ENCODE results near the gene SPP2. TPM values are rescaled to one million over a fixed set of nuclear protein-coding genes. Genes with fewer than 3 reads are reported as not detected.

Gene SPP2
- total and polyA plus RNA-seq, 12 donors = 0.33 TPM; not detected in 11

DNA sequence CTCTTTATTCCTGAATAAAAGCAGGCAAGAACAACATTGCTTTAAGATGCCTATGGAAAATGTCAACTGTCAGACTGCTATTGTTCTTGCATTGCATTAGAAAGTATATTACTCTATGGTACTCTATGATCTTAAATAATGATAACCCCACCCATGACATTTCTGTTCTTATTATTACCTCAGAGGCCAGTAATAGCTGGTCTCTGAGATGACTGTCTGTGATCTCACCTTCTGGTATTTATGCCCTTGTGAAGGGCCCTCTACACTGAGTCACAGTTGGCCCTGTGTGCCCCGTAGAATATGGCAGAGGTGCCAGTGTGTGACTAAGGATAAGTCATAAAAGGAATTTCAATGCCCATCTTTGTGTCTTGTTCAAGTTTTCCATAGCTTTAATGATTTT is 61.0 kb downstream of the SPP2 start:
- Histone ChIP-seq H3K9me3 (replicated peaks in 1 of 3) (no peaks in the 10 kb centered on the region), H3K27ac (no peak overlapping the region), H3K4me3 (no peak overlapping the region), H3K4me1 (replicated peaks in 1 of 2) (no peaks in the 10 kb centered on the region), H3K27me3 (peaks cover 13% of the 10 kb centered on the region), H3K36me3 (replicated peaks in 1 of 2) (no peaks in the 10 kb centered on the region)
- peak in 5 of 7 donors; percentile 36 to 69 (median 46) for DNase-seq
- TF ChIP-seq POLR2A (IDR thresholded peaks at IDR 0.05) (no peak), CTCF (IDR thresholded peaks at IDR 0.05) (no peak)
- intact Hi-C loops (cut with DNase I) = no loop called here
- WGBS, 4 donors = 32 to 52% (median 44%) methylated on average over 1 of the region's 1 CpG

GRCh38 chr2:234116010-234116409 is 65.5 kb downstream of the SPP2 start:
- H3K9me3 ChIP-seq (replicated peaks in 1 of 3) = no peaks in the 10 kb centered on the region
- no peaks in the 10 kb centered on the region for H3K36me3 ChIP-seq (replicated peaks in 1 of 2)
- TF ChIP-seq CTCF (IDR thresholded peaks at IDR 0.05) (no peak), POLR2A (IDR thresholded peaks at IDR 0.05) (no peak)
- H3K27ac ChIP-seq = no peak overlapping the region
- intact Hi-C loops (cut with DNase I) = no loop called here
- no peak for DNase-seq
- 24 to 37% (median 33%) methylated on average over 4 of the region's 4 CpGs for WGBS, 4 donors
- peaks cover 13% of the 10 kb centered on the region for H3K27me3 ChIP-seq
- H3K4me3 ChIP-seq = no peak overlapping the region
- no peaks in the 10 kb centered on the region for H3K4me1 ChIP-seq (replicated peaks in 1 of 2)

DNA sequence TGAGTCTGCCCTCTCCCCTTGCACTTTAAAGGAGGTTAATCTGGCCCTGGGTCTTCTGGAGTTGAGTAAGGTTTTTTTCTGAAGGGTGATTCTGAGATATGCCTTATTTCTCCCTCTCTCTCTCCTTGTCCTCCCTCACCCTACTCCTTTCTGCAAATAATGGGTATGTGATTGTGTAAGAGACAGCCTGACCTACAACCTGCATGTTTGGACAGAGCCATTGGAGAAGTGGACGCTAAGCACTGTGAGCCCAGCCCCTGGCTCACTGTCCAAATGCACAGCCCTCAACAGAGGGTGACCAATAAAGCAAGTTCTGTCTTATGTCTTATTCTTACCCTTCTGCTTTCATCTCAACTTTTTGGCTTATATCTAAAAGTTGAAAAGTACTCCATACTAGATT is 71.5 kb downstream of the SPP2 start:
- Histone ChIP-seq H3K36me3 (replicated peaks in 1 of 2) (no peaks in the 10 kb centered on the region), H3K4me3 (no peak overlapping the region), H3K27ac (no peak overlapping the region), H3K4me1 (replicated peaks in 1 of 2) (no peaks in the 10 kb centered on the region), H3K9me3 (replicated peaks in 1 of 3) (no peaks in the 10 kb centered on the region), H3K27me3 (no peaks in the 10 kb centered on the region)
- no peak for TF ChIP-seq POLR2A (IDR thresholded peaks at IDR 0.05)
- no peak for TF ChIP-seq CTCF (IDR thresholded peaks at IDR 0.05)
- DNase-seq = no peak
- WGBS, 4 donors = 84 to 93% (median 88%) methylated on average over 1 of the region's 1 CpG
- intact Hi-C loops (cut with DNase I) = no loop called here

- Histone ChIP-seq H3K4me3 (no peak overlapping the region), H3K9me3 (replicated peaks in 1 of 3) (no peaks in the 10 kb centered on the region), H3K27ac (no peak overlapping the region), H3K27me3 (peaks cover 3% of the 10 kb centered on the region), H3K36me3 (replicated peaks in 1 of 2) (no peaks in the 10 kb centered on the region), H3K4me1 (replicated peaks in 1 of 2) (no peaks in the 10 kb centered on the region)
- 70 to 79% (median 73%) methylated on average over 7 of the region's 7 CpGs for WGBS, 4 donors
- TF ChIP-seq POLR2A (IDR thresholded peaks at IDR 0.05) (no peak), CTCF (IDR thresholded peaks at IDR 0.05) (no peak)
- DNase-seq = no peak
- intact Hi-C loops (cut with DNase I) = no loop called here
Measured at GRCh38 chr2:234125451-234126145, 75.1 kb downstream of the SPP2 start.
